Urothelium cell line (cell line): ENCODE data around the gene RERG.

Source experiments
- DNase-seq: peaks from one replicate; pipeline ENCODE4 v3.0.0; 2011; ENCODE audit warnings: low spot score, mixed read lengths
- FAIRE-seq: peaks from 2 replicates; lab custom pipeline; 2011; peaks lifted over from hg19 to GRCh38; lab: Jason Lieb, UNC

The RERG gene

DNA sequence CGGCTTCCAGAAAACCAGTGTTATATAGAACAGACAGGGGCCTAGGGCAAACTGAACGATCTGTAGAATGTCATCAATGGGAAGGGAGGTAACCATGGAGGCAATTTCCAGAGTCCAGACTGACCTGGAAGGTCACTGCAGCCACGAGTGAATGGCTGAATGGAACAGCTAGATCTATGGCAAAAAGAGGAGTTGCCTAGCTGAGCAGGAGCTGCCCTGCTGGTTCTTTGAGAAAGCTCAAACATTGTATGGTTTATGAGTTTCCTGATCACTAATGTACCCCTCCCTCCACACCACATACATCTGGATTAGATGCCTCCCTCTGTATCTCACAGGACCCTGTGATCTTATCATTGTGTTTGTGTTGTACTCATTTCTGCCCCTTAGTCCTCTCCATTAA is 1.0 kb upstream of the RERG start:
- FAIRE-seq (no peak), DNase-seq (no peak)

- no peak for FAIRE-seq
- DNase-seq: no peak
Observed at GRCh38 chr12:15220451-15220850, 766 bp downstream of the RERG start.

- peak; percentile 89 for FAIRE-seq
Observed at GRCh38 chr12:15218794-15219193, 2.4 kb downstream of the RERG start.

DNA sequence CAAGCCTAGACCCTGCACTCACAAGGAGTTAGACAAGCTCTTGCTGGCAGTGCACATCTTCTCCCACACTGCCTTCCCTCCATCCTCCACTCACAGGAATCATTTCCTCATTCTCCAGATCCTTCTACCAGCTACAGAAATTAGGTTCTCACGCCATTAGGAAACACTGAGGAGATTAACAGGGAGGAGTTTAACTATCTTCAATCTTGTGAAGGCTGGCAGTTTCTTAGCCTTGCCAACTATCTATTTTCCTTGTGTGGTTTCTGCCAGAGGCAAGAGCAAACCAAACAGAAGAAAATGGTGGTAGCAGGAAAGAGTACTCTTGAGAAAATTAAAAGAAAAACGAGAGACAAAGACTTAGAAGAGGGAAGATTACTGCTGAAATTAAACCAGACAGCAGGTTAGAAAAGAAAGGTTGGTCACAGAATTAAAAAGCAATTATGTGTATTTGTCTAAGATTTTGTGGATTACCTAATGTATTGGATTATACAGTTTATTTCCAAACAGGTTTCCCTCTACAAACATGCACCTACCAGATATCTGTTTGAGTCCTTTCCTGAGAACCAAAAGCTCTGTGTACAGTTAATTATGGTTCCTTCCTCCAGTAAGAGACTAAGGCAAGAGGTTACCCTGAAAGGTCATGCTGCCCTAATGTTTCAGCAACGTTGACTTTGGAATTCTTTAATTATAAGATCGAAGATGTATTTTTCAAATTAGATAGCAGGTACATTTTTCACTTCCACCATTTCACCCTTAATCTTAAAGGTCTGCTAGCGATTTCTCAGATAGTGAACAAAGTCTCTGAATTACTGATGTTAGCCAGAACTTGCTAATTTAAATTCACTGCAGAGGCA is 5.0 kb downstream of the RERG start:
- DNase-seq: no peak
- FAIRE-seq: no peak

More at GRCh38 chr12:15218794-15219193, 2.4 kb downstream of the RERG start:
- DNase-seq: no peak

DNA sequence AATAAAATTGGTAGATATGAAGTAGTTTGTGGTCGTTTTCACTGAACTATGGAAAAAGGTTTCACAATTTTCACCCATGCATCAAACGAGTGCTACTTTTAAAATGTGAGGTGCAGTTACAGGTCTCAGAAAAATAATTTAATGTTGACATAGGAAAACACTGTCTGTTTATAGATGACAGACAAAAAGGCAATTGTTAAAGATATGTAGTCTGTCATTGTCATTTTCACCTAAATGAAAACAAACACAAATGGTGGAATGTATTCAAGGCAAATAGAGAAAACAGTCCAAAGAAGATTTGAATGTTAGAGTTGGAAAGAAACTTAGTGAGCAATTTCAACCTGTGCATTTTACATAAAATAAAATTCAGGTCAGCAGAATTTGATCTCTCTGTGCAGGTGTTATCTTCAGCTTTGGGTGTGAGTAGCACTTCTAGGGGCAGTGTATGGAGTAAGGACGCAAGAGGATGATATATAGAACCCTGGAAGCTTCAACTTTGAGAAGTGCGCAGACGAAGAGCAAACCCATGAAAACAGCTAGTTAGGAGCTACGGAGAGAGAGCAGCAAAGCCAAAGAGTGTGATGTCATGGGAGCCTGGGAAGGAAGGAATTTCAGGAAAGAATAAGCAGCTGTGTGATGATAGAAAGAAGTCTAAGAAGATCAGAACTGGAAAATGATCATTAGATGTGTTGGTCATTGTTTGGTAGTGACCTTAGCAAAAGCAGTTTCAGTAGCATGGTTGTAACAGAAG is 6.2 kb downstream of the RERG start:
- DNase-seq (no peak), FAIRE-seq (no peak)

DNA sequence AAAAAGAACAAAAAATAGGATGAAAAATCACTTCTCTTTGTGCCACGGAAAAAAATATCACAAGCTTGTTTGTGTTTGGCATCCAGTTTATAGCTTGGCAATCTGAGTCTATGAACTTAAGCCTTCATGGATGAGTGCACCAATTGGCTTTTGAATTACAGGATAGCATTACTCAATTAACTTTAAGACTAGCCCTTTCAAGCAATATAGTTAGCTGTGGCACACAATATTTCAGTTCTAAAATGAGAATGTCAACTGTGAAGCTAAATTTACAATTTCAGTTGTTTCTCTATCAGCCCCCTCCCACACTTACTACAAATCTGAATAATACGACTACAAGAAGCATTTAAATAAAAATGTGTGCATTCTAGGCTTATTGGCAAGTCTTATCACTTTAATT is 8.3 kb downstream of the RERG start:
- FAIRE-seq (no peak), DNase-seq (no peak)

- DNase-seq (peak; percentile 27), FAIRE-seq (no peak)
Observed at GRCh38 chr12:15209782-15210181, 11.4 kb downstream of the RERG start.

DNA sequence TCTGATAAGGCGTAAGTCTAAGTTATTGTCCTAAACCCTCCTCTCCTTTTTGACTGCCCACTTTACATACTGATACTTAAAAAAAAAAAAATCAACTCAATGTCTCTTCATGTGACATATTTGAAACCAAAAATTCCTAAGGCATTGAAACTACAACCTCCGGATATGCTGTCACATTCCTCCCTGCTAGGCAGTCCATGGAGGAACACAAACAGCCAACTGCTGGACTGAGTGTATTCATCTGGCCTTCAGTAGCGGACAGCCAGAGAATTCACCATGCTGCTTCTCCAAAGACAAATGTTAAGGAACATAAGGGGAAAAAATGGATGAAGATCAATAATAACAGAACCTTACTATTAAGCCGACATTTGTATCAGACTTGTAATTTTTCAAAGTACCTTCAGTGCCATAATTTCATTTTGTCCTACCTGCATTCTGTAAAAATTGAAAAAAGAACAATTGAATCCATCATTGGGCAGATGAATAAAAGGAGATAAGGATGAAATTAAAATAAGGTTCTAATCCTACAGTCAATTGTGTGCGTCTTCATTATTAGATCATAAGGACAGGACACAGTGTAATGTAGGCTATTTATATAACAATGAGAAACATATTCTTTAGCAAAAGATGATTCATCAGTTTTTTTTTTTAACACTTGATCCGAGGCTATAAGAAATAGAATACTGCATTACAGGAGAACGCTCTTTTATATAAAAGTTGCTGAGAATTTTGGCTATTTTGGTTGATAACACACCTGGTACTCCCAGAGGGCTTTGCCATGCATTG is 12.2 kb downstream of the RERG start:
- DNase-seq (no peak), FAIRE-seq (no peak)

DNA sequence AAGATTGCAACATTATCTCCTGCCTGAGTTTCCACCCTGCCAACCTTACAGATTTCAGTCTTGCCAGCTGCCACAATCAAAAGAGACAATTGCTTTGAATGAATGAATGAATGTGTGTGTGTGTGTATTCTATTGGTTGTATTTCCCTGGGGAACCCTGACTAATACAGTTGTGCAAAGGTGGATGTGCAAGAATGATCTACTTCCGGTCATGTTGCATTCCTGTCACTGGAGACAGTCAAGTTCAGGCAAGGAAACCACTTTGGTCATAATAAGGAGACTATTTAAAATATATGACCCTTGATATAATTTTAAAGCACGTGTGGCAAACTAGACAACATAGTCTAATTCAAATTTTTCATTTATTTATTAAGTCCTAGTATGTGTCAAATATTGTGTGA is 13.1 kb downstream of the RERG start:
- DNase-seq (no peak), FAIRE-seq (peak; percentile 75)

DNA sequence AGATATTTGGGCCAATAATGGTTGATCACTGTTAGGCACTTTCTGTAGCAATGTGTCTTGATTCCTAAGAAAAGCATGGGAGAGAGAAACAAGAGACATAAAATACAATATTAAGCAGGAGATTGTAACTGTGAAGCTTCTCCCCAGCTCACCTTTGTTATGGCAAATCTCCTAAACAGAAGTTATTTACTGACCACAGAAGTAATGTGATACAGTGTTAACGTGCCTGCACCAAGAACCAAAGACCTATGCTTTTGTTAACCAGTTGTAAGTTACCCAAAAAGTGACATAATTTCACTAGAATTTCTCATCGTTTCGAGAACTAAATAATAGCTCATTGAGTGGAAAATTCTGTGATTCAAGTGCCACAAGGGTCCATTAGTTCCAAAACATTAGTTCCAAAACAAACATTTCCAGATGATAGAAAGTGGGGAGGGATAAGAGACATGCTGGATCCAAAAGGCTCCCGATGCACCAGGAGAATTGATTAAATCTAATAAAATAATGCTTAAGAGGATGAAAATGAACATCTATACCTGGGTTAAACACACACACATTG is 14.3 kb downstream of the RERG start:
- DNase-seq (no peak), FAIRE-seq (no peak)

DNA sequence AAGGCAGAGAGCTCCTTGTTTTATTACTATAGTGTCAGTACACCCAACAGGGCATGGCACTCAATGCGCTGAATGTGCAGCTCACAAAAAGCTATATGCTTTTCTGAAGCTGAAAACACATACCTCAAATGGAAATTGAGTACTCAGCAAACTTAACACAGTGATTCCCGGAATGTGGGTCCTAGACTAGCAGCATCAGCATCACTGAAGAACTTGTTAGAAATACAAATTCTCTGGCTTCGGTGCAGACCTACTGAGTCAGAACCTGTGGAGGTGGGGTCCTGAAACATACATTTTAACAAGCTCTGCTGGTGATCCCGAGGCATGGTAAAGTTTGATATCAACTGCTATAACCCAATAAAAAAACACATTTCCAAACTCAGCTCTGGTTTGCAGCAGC is 14.9 kb downstream of the RERG start:
- DNase-seq (no peak), FAIRE-seq (no peak)

DNA sequence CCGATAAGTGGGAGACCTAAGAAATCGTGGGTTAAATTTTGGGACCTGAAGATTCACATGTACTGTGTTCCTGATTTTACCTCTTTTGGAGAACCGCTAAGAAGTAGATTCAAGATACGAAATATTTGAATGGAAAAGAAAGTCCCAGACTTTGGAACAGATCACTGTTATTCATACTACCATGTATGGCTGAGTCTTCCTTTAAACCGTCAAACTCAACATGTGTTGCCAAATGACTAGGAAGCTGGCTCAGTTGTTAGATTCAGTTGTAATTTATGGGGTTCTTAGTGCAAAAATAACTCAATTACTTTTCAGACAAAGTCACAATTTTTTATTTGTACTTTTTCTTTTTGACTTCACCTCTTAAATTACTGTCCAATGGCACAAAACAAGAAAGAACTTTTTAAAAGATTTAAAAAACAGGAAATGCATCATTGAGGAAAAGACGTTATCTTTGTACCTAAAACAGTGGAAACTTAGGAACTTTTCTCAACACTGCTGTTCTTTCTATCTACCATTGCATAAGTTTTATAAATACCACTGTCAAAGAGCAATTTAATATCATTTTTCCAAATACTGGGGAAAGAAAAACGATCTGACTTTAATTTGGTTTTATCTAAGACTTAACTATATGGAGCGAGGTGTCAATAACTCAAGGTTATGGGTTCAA is 15.7 kb downstream of the RERG start:
- DNase-seq: no peak
- no peak for FAIRE-seq

- no peak for DNase-seq
- no peak for FAIRE-seq
Observed at GRCh38 chr12:15201456-15201855, 19.8 kb downstream of the RERG start.

DNA sequence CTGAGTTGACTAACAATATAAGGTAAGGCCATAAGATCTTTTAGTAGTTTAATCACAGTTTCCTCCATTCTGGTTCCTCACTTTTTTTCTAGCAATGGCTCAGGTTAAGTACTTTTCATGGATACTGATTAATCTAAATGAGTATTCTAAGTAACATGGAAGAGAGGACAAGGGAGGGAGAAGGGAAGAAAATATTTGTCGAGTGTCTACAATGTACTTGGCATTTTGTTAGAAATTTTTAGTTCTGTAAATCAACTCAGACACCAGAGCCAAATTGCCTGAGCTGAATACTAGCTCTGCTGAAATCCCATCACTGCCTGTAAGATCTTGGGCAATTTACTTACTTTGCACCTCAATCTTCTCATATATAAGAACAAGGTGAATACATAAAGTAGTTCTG is 20.2 kb downstream of the RERG start:
- DNase-seq: no peak
- no peak for FAIRE-seq

DNA sequence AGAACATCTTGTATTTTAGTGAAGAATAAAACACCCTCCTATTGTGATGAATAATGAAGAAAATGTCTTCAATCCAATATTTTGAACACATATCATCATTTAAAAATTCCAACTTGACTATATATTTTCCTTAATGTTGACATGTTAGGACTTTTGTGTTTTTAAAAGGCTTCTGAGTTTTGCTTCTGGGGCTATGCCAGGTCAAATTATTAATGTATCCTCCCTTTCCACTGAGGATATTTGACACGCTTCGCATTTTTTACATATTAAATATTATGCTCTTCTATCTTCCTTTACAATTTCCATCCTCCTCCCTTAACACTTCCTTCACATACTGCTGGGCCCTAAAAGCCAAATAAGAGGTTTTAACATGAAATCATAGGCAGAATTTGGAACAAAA is 20.6 kb downstream of the RERG start:
- DNase-seq: no peak
- no peak for FAIRE-seq

GRCh38 chr12:15199930-15200329 is 21.3 kb downstream of the RERG start:
- no peak for DNase-seq

DNA sequence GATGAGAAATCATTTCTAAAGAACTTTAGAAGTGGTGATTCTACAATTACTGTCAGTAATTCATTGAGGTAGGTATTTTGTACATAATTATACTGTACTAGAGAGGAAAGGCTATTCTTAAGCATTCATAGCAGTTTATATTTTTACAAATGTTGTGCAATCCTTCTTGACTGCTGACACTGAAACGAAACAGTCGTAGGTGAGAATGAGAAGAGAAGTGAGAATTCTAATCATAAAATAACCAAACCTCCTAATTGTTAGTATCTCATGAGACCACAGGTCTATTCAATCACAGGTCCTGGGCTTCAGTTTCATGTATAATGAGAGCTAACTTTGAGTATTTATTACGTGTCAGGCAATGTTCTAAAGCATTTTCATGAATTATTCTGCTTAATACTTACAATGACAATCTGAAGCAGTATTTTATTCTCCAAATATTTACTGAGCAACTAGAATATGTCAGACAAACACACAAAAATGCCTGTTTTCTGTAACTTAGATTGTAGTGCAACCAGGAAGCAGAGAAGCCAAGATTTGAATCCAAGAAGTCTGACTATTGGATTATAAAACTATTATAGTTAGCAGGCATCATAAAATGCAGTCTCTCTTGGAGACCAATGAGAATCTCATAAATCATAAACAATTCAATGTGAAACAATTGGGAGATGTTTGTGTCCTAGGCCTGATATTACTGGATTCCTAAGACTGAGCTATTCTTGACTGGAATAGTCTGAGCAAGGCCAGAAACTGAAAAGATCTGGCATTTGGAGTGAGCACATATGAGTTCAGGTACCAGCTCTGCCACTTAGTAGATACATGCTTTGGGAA is 24.3 kb downstream of the RERG start:
- no peak for DNase-seq
- FAIRE-seq: no peak

More at GRCh38 chr12:15199930-15200329, 21.3 kb downstream of the RERG start:
- FAIRE-seq: no peak

DNA sequence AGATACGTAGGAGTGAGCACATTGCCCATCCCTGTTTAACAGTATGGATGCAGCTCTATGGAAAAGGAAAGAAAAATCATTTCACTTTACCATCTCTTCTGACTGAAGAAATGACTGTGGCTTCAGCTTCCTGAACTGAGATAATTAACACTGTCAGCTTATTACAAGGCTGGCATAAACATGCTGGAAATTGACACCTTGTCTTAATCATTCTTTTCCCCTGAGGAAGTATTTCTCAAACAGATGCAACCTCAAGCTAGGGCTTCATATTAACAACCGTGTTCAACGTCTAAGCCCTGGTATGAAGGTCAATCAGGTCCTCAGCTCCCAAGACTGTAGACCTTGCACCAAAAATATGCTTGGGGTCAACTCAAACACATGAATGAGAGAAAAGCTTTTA is 25.0 kb downstream of the RERG start:
- FAIRE-seq (no peak), DNase-seq (no peak)

DNA sequence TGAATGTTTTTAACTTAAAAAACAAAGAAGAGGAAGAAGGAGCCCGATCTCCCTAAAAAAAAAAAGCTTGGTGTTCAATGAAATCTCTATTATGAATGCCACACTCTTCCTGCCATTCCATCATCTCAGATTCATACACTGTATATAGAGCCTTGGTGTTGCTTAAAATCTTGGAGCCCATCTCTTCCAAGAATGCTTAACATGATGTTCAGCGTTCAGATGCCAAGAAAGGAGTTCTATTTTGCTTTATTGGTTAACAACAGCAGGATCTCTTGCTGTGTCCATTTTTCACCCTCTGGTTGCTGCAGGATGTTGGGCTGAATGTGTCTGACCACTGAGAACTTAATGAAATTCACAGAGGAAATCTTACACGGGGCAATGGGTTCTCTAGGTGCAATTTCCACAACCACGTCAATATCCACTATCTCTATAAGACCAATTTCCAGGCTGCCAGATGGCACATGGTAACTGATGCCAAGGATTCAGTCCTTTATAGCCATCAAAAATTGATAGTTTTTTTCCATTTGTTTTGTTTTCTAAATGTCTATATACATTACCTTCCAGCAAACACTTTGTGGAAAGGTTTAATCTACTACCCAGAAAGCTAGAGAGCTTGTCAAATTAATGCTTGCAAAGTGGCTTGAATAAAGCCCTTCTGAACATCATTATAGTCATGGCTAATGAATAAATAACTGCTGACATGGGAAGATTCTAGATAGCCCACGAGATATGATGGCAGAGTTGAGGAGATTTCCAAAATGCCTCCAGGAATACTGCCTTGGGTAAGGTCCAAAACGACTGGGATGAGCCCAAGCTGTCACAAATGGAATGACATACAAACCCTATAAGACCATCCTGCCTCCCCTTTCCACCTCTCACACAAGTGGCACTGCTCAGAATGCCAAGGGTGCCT is 26.5 kb downstream of the RERG start:
- FAIRE-seq (no peak), DNase-seq (no peak)
